Measurements from ENCODE around the gene OR10AG1. TPM values are rescaled to one million over a fixed set of nuclear protein-coding genes. Genes with fewer than 3 reads are reported as not detected.

Gene OR10AG1, protein sequence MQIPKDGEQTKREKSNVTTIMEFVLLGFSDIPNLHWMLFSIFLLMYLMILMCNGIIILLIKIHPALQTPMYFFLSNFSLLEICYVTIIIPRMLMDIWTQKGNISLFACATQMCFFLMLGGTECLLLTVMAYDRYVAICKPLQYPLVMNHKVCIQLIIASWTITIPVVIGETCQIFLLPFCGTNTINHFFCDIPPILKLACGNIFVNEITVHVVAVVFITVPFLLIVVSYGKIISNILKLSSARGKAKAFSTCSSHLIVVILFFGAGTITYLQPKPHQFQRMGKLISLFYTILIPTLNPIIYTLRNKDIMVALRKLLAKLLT
- not detected for total RNA-seq

DNA sequence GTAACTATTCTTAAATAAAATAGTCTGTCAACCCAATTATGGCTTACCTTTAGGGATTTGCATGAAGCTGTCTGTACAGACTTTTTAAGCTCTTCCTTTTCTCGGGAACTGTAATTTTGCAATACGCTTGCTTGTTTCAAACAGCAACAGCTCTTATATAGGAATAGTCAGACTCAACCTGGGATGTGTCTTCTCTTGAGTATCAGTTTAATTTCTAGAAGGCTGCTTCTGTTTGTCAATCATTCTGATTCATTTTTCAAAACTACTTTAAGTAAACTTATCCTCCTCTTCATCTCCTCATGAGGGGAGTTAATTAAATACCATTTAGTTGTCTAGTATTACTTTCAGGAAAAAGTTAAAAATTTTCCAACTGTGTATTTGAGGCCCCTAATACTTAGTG, at the start of gene OR10AG1:
Gene OR10AG1 (minus strand): TSS at position 101 of the 400 bp plus-strand sequence. CDS start 38 bp downstream, at position 63.
- Histone ChIP-seq H3K4me1 (ENCODE audit: control insufficient read depth in 1 of 2, low read depth in 2 of 2) (no peaks in the 10 kb centered on the region), H3K27me3 (replicated peaks; ENCODE audit: insufficient read depth) (no peaks in the 10 kb centered on the region), H3K27ac (no peak within 1 kb of the TSS), H3K4me3 (no peak within 1 kb of the TSS), H3K9me3 (no peaks in the 10 kb centered on the region), H3K36me3 (no peaks in the 10 kb centered on the region)
- TF ChIP-seq, protein P1, sequence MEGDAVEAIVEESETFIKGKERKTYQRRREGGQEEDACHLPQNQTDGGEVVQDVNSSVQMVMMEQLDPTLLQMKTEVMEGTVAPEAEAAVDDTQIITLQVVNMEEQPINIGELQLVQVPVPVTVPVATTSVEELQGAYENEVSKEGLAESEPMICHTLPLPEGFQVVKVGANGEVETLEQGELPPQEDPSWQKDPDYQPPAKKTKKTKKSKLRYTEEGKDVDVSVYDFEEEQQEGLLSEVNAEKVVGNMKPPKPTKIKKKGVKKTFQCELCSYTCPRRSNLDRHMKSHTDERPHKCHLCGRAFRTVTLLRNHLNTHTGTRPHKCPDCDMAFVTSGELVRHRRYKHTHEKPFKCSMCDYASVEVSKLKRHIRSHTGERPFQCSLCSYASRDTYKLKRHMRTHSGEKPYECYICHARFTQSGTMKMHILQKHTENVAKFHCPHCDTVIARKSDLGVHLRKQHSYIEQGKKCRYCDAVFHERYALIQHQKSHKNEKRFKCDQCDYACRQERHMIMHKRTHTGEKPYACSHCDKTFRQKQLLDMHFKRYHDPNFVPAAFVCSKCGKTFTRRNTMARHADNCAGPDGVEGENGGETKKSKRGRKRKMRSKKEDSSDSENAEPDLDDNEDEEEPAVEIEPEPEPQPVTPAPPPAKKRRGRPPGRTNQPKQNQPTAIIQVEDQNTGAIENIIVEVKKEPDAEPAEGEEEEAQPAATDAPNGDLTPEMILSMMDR (IDR thresholded peaks at IDR 0.05), result no peak
- DNase-seq (ENCODE audit: low spot score), result no peak
- ATAC-seq (ENCODE audit: insufficient number of reproducible peaks, low FRiP score, low read depth), result no peak

DNA sequence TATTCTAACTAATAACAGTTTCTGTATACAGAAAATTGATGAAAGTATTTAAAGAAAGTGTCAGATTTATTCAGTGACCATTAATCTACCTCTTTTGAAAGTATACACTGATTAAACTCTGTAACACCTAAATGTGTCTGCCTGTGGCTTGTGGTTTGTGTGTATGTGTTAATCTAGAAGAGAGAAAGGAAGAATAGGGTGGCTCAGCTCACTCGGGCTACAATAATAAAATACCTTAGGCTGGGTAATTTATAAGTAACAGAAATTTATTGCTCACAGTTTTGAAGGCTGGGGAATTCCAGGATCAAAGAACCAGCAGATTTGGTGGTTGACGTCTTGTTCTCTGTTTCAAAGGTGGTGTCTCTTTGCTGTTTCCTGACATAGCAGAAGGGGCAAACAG, 44.1 kb upstream of the OR10AG1 start:
- Histone ChIP-seq H3K9me3 (no peaks in the 10 kb centered on the region), H3K27ac (no peak overlapping the region), H3K27me3 (replicated peaks; ENCODE audit: insufficient read depth) (no peaks in the 10 kb centered on the region), H3K4me3 (no peak overlapping the region), H3K4me1 (ENCODE audit: control insufficient read depth in 1 of 2, low read depth in 2 of 2) (no peaks in the 10 kb centered on the region), H3K36me3 (no peaks in the 10 kb centered on the region)
- TF ChIP-seq, protein P1 (IDR thresholded peaks at IDR 0.05), result no peak
- DNase-seq (ENCODE audit: low spot score) (no peak), ATAC-seq (ENCODE audit: insufficient number of reproducible peaks, low FRiP score, low read depth) (no peak)

DNA sequence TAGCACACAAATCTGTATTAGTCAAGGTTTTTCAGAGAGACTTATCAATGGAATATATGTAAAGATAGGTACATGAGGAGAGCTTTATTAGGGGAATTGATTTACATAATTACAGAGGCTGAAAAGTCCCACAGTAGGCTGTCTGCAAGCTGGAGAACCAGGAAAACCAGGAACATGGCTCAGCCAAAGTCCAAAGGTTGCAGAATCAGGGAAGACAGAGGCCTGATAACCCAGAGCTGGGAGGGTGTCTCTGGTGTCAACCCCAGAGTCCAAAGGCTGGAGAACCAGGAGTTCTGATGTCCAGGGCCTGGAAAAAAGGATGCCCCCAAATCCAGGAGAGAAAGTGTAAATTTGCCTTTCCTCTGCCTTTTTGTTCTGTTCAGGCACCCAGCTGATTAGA, 41.0 kb upstream of the OR10AG1 start:
- Histone ChIP-seq H3K27me3 (replicated peaks; ENCODE audit: insufficient read depth) (no peaks in the 10 kb centered on the region), H3K4me3 (no peak overlapping the region), H3K27ac (no peak overlapping the region), H3K9me3 (no peaks in the 10 kb centered on the region), H3K36me3 (no peaks in the 10 kb centered on the region), H3K4me1 (ENCODE audit: control insufficient read depth in 1 of 2, low read depth in 2 of 2) (no peaks in the 10 kb centered on the region)
- ATAC-seq (ENCODE audit: insufficient number of reproducible peaks, low FRiP score, low read depth) (no peak), DNase-seq (ENCODE audit: low spot score) (no peak)
- TF ChIP-seq, protein P1 (IDR thresholded peaks at IDR 0.05), result no peak

DNA sequence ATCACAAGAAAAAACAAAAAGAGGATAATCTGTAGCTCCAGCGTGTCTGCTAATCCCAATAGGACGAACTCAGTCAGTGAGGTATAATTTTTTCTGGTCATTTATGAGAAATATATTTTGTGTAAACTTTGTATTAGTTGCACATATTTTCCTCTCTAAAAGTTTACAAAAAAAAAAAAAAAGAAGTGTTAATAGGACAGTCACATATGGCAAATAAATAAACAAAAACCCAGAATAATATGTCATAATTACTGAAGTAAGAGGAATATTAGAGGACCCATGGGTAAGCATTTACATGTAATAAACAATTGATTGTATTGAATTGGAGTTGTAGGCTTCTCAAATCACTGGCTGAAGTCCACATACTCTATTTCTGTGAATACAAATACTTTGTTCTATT, 24.8 kb upstream of the OR10AG1 start, which contains the start of gene OR5F1:
Gene OR5F1 (minus strand): TSS at position 101 of the 400 bp plus-strand sequence. CDS start 0 bp downstream, at position 101.
- H3K9me3 ChIP-seq, result no peaks in the 10 kb centered on the region
- no peaks in the 10 kb centered on the region for H3K4me1 ChIP-seq (ENCODE audit: control insufficient read depth in 1 of 2, low read depth in 2 of 2)
- no peaks in the 10 kb centered on the region for H3K36me3 ChIP-seq
- ATAC-seq (ENCODE audit: insufficient number of reproducible peaks, low FRiP score, low read depth) (no peak), DNase-seq (ENCODE audit: low spot score) (no peak)
- H3K27ac ChIP-seq, result no peak within 1 kb of the TSS
- no peaks in the 10 kb centered on the region for H3K27me3 ChIP-seq (replicated peaks; ENCODE audit: insufficient read depth)
- no peak within 1 kb of the TSS for H3K4me3 ChIP-seq
- TF ChIP-seq, protein P1 (IDR thresholded peaks at IDR 0.05), result no peak

DNA sequence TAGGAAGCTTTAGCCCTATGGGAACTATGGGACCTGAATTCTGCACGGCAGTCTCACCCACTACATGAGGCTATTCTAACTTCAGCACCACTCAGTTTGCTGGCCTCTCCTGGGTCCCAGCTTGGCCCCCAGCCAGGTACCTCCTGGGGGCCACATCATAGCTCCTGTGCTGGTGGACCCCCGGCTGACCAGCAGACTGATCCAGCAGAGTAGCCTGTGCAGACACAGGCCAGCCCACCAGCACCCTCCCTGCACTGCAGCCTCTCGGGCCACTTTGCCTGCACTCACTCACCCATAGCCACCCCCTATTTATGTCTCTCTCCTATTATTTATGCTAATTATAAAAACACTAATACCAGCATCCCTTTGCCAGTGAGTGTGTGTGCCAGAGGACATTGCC, 1.2 kb upstream of the OR10AG1 start:
- ATAC-seq (ENCODE audit: insufficient number of reproducible peaks, low FRiP score, low read depth) (no peak), DNase-seq (ENCODE audit: low spot score) (no peak)
- no peak overlapping the region for H3K27ac ChIP-seq
- no peak overlapping the region for H3K4me3 ChIP-seq
- H3K9me3 ChIP-seq, result no peaks in the 10 kb centered on the region
- H3K4me1 ChIP-seq (ENCODE audit: control insufficient read depth in 1 of 2, low read depth in 2 of 2), result no peaks in the 10 kb centered on the region
- H3K27me3 ChIP-seq (replicated peaks; ENCODE audit: insufficient read depth), result no peaks in the 10 kb centered on the region
- no peaks in the 10 kb centered on the region for H3K36me3 ChIP-seq
- TF ChIP-seq, protein P1 (IDR thresholded peaks at IDR 0.05), result no peak
